Suppressor macrophage treated with lipopolysaccharide for 4 hours (primary cell): ENCODE data around the gene MAN2A2.
A peak's percentile ranks its signal among the peaks of the same experiment; 100 is the strongest.

ENCODE experiments used
- DNase-seq: peaks from one replicate; pipeline ENCODE4 v3.0.0-alpha.2; 2020

The MAN2A2 gene

DNA sequence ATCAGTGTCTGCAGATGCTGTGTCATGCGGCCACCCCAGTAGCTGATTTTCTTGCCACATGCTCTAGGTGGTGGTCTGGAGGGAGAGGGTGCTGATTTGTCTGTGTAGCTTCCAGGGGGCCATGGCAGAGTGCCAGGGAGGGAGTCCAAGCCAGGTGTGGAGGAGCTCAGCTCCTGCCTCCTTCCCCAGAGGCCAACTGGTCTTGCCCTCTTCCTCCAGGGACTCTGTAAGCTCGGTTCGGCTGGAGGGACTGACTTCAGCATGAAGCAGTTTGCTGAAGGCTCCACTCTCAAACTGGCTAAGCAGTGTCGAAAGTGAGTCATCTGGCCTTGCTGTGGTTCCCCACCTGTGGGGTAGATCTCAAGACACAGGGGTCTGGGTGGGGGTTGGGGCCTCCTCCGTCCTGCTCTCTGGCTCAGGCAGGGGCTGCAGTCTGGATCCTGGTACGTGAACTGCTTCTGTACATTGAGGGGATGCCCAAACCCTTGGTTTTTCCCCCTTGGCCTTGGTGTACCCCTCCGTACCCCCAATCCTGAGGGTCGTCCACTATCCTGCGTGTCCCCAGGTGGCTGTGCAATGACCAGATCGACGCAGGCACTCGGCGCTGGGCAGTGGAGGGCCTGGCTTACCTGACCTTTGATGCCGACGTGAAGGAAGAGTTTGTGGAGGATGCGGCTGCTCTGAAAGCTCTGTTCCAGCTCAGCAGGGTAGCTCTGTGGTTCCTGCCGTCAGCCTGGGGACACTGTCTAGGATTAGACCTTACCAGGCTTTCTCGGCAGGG is 44.7 kb downstream of the MAN2A2 start:
- no peak for DNase-seq

- no peak for DNase-seq
These were observed 45.4 kb downstream of the MAN2A2 start for GRCh38 chr15:90948506-90948905.

GRCh38 chr15:90949979-90950675 is 47.0 kb downstream of the MAN2A2 start:
- no peak for DNase-seq

GRCh38 chr15:90950676-90951075 is 47.6 kb downstream of the MAN2A2 start:
- no peak for DNase-seq

- DNase-seq = no peak
These were observed 50.0 kb downstream of the MAN2A2 start for GRCh38 chr15:90952901-90953677.

DNA sequence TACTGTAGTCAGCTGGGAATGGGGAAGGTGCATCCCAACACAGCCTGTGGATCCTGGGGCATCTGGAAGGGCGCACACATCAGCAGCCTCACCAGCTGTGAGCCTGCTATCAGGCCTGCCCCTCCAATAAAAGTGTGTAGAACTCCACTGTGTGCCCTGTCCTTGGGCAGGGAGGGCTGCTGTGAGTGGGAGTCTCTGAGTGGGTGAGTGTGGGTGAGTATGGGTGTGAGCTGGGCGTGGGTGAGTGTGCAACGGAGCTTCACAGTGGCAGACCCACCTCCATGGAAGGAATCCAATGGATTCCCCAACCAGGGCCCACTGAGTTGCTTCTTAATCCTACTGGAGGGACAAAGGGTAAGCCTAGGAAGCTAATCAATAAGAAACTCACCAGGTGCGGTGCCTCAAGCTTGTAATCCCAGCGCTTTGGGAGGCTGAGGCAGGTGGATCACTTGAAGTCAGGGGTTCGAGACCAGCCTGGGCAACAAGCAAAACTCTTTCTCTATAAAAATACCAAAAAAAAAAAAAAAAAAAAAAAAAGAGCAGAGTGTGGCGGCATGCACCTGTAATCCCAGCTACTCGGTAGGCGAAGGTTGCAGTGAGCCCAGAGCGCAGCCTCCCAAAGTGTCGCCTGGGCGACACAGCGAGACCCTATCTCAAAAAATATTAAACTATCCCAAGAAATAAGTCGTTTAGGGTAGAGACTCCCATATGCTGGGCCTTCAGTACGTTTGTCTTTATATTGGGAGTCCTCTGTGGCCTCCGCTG is 51.0 kb downstream of the MAN2A2 start:
- no peak for DNase-seq

DNA sequence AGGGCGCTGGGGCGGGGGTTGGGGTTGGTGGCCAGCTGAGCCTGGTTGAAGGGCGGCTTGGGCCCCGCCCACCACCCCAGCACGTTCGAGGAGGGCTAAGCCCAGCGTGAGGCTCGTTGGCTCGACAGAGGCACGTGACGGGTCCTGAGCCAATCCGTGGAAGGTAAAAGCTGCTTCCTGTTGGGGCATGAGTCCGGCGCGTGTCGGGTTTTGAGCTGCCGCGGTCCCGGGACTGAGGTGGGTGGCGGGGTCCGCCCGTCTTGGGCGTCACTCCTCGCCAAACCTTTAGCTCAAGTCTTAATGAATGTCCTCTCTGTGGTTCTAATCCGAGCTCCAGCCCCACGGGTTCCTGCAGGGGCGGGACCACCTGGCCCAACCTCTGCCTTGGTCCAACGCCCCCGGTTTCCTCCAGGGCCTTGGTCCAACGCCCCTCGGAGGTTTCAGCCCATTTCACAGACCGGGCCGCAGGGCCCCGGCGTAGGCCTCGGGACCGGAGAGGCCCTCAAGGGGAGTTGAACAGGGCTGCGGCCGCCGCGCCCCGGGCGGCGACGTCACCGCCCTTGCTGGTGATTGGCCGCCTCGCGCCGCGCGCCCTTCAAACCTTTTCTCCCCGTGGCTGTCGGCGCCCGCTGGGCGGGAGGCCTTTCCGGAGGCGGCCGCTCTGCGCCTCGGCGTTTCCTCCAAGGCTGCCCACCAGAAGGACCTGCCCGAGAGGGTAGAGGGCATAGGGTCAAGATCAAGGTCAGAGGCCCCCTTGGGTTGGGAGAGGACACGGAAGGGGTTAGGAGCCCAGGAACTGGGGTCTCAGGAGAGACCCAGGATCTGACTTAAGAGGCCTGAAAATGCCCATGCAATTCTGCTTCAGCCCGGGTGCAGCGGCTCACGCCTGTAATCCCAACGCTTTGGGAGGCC is 51.9 kb downstream of the MAN2A2 start, which contains the start of gene RCCD1:
TSS of gene RCCD1 (plus strand) at position 173 of the 912 bp plus-strand sequence. CDS start 1,851 bp downstream, outside the sequence.
- peak; percentile 96 for DNase-seq

DNA sequence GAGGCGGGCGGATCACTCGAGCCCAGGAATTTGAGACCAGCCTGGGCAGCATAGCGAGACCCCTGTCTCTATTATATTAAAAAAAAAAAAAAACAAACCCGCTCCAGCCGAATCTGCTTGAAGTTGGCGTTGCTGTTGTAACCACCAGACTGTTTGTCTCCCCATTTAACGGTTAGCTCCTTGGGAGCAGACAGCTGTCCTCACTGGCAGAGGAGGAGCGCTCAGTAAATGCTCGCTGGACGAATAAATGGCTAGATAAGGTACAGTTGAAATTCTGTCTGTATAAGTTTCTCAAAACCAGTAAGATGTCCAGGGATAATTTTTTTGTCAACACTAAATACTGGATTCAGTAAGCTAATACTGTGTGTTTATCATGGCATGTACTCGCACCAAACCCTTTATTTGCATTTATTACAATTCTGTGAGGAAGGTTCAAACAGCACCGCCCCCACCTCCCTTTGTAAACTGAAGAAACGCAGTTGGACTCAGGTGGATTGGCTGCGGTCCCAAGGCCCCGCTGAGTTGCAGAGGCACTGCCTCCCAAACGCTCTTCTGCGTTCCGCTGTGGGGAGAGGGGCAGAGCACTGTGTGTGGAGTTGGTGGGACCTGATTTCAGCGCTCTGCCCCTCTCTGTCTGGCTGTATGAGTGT is 52.6 kb downstream of the MAN2A2 start:
- no peak for DNase-seq

GRCh38 chr15:90956274-90957030 is 53.4 kb downstream of the MAN2A2 start:
- DNase-seq = peak; percentile 76

DNA sequence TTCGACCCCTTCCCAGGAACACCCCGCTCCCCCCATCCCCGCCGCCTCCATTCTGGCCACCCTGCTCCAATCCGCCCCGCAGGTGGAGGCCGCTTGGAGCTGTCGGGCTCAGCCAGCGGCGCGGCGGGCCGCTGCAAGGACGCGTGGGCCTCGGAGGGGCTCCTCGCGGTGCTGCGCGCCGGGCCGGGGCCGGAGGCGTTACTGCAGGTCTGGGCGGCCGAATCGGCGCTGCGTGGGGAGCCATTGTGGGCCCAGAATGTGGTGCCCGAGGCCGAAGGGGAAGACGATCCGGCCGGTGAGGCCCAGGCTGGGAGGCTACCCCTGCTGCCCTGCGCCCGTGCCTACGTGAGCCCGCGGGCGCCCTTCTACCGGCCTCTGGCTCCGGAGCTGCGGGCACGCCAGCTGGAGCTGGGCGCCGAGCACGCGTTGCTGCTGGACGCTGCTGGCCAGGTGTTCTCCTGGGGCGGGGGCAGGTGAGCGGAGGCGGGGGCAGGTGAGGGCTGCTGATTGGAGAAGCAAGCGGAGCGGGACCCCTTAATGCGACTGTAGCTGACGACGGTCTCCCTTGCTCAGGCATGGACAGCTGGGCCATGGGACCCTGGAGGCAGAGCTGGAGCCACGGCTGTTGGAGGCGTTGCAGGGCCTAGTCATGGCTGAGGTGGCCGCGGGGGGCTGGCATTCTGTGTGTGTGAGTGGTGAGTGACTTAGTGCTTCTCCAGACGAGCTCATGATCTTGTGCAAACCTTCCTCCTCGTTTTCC is 54.1 kb downstream of the MAN2A2 start:
- DNase-seq = no peak

DNA sequence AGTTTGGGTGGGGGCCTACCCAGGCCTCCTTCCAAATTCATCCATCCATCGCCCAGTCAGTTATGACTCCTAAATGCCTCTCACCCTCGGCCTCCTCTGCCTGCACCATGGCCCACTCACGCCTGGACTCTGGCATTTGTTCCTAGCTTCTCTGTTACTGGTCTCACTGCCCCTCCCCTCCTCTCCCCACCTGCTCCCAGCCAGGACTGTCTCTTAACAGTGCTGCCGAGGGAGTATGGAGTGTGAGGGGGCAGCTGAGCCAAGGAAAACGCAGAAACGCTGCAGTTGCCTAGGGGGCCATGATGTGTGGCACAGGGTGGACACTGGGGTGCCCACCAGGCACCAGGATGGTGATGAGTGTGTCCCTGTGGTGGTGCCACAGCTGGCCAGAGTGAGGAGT is 54.7 kb downstream of the MAN2A2 start:
- DNase-seq = no peak

- no peak for DNase-seq
These were observed 56.0 kb downstream of the MAN2A2 start for GRCh38 chr15:90959028-90959595.

GRCh38 chr15:90959894-90960293 is 56.8 kb downstream of the MAN2A2 start:
- DNase-seq = no peak

DNA sequence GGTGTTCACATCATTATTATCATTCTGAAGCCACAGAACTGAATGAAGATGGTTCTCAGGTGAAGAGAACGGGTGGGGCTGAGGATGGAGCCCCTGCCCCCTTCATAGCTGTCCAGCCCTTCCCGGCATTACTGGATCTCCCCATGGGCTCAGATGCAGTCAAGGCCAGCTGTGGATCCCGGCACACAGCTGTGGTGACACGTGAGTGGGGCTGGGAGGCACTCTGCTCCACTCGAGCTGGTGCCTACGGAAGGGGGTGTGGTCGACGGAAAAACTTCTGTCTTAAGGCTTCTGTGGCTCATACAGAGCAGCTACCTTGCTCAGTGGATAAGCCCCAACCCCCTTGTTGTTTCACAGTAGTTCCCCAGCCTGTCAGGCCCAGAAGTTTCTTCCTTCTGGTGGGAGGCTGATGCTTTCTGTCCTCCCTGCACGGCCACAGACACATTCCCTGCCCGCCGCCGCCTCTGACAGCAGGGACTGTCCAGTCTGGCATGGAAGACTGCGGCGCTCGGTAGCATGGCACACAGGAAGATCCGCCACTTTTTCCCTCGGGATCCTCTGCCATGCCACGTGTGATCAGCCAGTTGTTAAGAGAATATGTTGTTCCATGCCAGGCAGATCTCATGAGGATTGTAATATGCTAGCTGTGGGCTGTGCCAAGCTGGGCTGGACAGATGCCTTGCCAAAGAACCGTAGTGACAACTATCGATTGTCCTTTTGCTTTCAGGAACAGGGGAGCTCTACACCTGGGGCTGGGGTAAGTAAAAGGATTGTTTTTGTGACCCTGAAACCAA is 57.4 kb downstream of the MAN2A2 start:
- DNase-seq = no peak

DNA sequence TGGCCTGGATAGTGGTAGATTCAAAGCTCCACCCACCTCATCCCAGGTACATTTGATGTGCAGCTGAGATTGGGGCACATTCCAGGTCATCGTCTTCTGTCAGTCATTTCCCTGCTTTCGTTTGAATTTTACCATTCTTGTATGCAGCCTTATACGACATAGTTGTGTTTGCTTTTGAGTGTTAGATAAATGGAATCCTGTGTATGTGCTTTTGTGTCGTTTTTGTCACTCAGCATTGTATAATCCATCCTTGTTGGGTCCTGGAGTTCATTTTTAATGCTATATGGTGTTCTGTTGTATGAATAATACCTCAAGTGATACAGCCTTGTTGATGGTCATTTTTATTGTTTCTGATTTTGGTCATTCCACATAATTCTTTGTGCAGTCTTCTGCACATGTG is 58.9 kb downstream of the MAN2A2 start:
- no peak for DNase-seq

- DNase-seq = no peak
These were observed 63.2 kb downstream of the MAN2A2 start for GRCh38 chr15:90966262-90966661.

DNA sequence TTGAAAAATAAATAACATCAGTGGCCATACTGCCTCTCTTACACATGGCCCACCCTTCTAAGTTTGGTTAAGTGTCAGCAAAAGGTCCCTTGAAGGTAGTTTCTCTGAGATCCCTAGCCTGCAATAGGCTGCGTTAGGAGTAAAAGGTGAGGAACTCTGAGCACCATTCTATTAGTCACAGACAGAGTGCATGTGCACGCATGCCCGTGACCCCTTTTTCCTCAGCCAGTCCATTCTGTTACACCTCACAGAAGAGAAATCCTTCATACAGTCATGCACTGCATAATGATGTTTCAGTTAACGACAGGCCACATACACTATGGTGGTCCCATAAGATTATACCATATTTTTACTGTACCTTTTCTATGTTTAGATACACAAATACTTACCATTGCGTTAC is 64.1 kb downstream of the MAN2A2 start:
- DNase-seq = no peak

- DNase-seq = no peak
These were observed 65.3 kb downstream of the MAN2A2 start for GRCh38 chr15:90968434-90968833.
